Gastrocnemius medialis (tissue), 4 donors: Measurements from ENCODE around the gene PIP5K1C.

Experiments used
- POLR2A ChIP-seq, 2 donors: fragments of 450-650 bp; IDR thresholded peaks; one replicate each; pipeline ENCODE4 v1.6.1; 2017; ENCODE audit warnings: antibody characterized with exemption in 2 of 2, mild to moderate bottlenecking in 2 of 2, moderate library complexity in 2 of 2
- TF ChIP-seq, protein P1 (sequence below), 5 experiments: fragments of 450-650 bp in 3 of 5; fragments of 200-600 bp in 2 of 5; sonication (generic) in 2 of 5; IDR thresholded peaks in 4 of 5; conservative IDR thresholded peaks in 1 of 5; 1 replicate in 4 of 5; 2 replicates in 1 of 5; pipeline ENCODE4 v1.5.1; 2016 to 2019; ENCODE audit warnings: antibody characterized with exemption in 5 of 5, mild to moderate bottlenecking in 3 of 5, moderate library complexity in 3 of 5

DNA sequence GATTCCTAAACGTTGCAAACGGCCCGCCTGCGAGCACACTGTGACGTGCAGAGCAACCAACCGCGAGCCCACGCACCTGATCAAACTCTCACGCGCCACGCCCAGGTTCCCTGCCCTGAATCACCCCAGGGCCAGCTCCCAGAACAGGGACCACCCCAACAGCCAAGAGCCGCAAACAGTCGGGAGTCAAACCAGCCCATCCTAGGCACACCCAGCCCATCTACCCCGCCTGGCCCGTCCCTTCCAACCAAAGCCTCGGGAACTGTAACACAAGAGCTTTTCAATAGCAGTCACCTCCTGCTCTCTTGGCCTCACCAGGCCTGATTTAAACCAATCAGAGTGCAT is 8.9 kb downstream of the PIP5K1C start:
- TF ChIP-seq, protein P1, sequence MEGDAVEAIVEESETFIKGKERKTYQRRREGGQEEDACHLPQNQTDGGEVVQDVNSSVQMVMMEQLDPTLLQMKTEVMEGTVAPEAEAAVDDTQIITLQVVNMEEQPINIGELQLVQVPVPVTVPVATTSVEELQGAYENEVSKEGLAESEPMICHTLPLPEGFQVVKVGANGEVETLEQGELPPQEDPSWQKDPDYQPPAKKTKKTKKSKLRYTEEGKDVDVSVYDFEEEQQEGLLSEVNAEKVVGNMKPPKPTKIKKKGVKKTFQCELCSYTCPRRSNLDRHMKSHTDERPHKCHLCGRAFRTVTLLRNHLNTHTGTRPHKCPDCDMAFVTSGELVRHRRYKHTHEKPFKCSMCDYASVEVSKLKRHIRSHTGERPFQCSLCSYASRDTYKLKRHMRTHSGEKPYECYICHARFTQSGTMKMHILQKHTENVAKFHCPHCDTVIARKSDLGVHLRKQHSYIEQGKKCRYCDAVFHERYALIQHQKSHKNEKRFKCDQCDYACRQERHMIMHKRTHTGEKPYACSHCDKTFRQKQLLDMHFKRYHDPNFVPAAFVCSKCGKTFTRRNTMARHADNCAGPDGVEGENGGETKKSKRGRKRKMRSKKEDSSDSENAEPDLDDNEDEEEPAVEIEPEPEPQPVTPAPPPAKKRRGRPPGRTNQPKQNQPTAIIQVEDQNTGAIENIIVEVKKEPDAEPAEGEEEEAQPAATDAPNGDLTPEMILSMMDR (IDR thresholded peaks at IDR 0.05 in 4 of 5, conservative IDR thresholded peaks at IDR 0.05 in 1 of 5) = no peak
- no peak for TF ChIP-seq POLR2A (IDR thresholded peaks at IDR 0.05)
